GM19240 (cell line): ENCODE results near the gene PSMA7.

ENCODE experiments used
- DNase-seq: peaks from one replicate; pipeline ENCODE4 v3.0.0; 2011; ENCODE audit warnings: low spot score; ENCODE audit not compliant: insufficient read length

PSMA7 gene

DNA sequence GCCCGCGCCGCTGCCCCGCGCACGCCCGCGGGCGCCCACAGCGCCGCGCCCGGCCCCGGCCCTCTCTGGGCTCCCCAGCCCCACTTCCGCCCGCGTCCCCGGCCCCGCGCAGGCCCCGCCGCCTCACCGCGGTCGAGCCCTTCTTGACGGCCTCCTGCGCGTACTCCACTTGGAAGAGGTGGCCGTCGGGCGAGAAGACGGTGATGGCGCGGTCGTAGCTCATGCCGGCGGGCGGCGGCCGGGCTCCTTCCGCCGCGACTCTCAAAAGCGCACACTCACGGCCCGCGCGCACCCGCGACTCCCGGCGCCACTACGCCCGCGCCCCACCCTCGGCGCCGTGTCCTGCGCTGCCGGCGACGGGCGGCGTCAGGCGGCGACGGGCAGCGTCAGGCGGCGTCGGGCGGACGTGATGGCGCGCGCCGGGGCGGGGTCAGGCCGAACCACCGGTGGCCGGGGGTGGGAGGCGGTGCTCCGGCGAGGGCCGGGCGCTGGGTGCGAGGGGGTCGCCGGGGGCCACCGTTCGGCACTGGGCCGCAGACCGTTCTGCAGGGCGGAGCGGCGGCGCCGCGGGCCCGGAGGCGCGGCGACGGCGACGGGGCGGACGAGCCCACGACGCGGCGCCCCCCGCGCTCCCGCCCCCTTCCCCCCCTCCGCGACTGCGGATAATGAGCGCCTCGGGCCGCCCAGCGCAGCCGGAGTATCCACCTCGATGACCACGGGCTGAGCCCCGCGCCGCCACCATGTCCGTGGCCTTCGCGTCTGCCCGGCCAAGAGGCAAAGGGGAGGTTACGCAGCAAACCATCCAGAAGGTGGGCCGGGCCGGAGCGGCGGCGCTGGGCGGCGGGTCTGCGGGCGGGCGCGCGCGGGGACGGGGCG lies at the start of gene PSMA7, which contains the start of gene SS18L1:
PSMA7 (minus strand) TSS at position 314 of the 876 bp plus-strand sequence; CDS start at position 223, 91 bp downstream.
SS18L1 (plus strand) TSS at position 689 of the 876 bp plus-strand sequence; CDS start at position 741, 52 bp downstream.
- DNase-seq, result peak; percentile 95

DNA sequence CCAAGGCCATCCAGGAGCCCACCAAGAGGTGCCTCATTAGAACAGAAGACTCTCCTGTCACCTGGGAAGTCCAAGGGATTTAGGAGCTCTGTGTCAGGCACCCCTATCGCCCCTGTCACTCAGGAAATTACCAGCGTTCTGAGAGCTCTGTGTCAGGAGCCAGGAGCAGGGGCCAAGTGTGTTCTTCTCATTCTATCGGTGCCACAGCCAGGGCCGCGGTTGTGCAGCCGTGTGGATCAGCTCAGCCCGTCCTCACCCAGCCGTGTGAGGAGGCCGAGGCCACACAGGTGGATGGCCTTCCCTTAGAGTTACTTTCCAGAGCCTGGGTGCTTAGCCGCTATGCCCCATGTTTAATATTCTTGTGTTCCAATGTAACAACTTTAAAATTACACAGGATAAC lies 49.4 kb upstream of the PSMA7 start:
- no peak for DNase-seq

DNA sequence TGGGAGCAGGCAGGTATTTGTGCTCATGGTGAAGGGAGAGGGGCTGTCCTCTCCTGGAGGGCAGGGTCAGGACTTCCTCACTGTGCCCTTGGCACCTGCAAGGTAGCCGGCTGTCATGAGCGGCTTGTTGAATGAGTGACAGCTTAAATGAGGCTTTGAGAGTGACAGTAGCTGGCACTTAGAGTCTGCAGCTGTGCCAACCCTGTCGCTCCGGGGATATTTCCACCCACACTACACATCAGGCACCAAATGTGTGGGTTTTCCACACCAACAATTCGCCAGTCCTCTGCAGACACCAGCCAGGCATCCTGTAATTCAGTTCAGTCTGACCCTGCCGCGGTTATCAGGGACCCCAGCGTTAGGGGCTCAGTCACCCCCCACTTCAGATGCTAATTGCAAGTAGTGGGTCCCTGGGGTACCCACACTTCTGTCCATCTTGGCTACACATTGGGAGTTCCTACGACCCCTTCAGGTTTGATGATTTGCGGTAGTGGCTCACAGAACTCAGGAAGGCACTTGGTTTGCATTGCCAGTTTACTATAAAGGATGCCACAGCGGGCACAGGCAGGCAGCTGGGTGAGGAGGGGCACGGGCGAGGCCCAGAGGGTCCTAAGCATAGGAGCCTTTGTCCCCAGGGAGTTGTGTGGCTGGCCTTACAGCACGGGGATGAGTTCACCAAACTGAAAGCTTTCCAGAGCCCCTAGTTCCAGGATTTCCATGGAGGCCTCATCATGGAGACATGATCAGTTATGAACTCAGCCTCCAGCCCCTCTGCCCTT lies 48.8 kb upstream of the PSMA7 start:
- DNase-seq, result no peak

DNA sequence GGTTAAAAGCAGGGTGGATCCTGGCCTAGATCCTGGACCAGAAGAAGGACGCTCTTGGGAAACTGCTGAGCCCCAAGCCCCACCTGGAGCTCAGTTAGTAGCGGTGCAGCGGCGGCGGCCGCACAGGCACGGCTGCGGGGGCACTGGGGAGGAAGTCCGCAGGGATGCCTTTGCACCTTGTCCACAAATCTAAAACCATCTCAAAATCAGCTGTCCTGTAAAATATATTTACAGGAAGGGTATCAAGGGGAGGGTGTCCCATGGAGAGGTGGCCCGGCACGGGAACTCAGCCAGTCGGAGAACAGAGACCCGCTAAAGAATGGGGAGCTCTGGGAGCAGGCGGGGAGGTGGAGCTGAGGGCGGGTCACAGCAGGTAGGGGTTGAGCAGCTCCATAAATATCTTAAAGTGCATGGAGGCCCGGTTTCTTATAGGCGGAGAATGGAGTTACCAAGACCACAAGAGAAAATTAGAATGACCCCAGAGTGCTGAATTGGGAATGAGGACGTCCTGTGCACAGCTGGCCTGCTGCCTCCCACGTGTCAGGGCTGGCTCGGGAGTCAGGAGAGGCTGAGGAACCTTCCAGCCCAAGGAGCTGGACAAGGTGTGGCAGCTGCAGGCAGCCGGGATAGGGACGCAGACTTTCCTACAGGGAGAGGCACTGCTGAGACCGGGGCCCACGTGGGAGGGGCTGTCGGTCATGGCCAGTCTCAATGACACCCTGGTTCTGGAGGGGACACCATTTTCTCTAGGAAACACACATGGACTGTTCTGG lies 47.6 kb upstream of the PSMA7 start:
- DNase-seq, result no peak

DNA sequence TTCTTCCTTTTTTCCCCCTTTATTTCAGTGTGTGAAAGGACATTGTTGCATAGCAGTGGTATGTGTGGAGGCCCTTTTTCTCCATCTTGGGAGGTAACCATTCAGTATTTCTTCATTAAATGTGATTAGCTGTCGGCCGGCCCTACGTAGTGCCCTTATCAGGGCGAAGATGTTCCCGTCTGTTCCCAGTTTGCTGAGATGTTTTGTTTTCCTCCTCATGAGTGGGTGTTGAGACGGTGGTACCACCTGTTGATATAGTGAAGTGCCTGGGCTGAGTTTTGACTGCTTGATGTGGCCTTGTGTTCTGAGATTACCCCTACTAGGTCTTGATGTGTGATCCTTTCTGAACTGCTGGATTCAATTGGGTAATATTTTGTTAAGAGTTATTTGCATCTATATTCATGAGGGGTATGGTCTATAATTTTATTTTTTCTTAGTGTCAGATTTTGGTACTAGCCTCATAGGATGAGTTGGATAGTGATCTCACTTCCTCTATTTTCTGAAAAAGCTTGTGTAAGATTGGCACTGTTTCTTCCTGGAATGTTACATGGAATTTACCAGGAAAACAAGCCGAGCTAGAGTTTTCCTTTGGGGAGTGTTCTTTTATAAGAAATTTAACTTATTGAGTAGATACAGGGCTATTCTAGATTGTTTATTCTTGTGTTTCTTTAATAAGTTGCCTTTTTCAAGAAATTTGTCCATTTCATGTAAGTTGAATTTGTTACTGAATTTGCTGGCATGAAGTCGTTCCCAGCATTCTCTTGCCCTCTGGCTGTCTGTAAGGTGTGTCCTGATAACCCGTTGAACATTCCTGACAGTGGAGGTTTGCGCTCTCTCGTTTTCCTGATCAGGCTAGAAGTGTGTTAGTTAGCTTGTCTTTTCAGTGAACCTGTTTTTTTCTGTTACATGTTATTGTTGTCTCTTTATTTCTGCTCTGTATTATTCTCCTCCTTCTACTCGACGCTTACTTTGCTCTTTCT lies 44.0 kb upstream of the PSMA7 start:
- no peak for DNase-seq

GRCh38 chr20:62186096-62186426 lies 42.9 kb upstream of the PSMA7 start:
- no peak for DNase-seq

DNA sequence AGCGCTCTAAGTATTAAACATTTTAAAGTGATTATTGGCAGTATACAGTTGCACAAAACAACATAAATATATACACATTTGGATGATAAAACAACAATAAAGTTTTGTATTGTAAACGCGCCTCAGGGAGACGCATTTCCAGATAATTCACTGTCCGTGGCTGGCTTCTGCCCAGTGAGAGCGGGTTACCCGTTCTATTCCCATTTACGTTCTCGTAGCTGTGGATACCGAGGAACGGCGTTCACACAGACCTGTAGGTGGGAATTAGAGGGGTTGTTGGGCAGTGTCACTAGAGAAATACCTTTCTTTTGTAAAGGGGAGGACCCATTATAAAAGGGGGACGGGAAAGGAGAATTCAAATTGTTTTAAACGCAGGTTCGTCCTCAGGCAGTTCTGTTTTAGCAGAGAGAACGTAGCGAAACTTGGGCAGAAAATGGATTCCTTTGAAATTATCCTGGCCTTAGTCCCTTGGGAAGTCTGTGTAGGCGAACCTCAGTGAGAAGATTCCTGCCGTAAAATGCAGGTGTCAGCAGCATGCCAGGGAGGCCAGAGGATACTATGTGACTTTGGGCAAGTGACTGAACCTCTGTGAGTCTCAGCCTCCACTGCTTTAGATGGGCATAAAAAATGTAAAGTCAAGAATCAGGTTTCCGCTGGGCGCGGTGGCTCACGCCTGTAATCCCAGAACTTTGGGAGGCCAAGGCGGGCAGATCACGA lies 40.4 kb upstream of the PSMA7 start:
- no peak for DNase-seq

- DNase-seq, result peak; percentile 100
These were observed 39.6 kb upstream of the PSMA7 start, which contains the start of gene MTG2 for GRCh38 chr20:62182469-62183425. TSS of gene MTG2 (plus strand) at chr20:62183028. CDS start at chr20:62193421, 10,393 bp downstream.

DNA sequence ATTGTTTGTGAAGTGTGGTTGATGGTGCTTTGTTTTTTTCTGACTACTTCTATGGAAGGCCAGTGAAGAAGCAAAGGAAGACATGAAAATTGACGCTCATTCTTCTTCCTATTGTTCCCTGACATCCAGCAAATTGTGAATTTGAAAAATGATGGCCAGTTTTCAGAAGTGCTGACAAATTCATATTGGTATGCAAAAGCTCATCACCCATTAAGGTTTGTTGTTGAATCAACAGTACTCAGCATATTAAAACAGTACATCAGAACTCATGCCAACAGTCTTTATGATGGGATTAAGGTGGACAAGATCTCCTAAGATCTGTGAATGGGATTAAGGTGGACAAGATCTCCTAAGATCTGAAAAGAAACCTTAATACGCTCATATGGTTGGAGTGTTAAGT lies 38.6 kb upstream of the PSMA7 start:
- DNase-seq, result no peak

DNA sequence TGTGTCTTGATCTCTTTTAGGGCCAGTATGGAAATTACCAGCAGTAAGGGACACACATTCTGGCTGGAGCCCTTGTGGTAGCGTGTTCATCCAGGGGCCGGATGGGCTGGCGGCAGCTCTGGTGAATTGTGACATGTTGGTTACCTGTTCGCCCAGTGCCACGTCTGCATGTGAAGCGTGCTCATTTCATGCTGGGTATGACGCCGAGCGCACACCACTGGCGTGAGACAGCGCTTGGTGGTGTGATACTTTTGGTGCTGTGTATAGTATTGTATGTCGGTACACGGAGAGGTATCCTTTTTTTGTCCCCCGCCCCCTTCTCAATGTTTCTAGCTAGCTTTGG lies 35.9 kb upstream of the PSMA7 start:
- no peak for DNase-seq

DNA sequence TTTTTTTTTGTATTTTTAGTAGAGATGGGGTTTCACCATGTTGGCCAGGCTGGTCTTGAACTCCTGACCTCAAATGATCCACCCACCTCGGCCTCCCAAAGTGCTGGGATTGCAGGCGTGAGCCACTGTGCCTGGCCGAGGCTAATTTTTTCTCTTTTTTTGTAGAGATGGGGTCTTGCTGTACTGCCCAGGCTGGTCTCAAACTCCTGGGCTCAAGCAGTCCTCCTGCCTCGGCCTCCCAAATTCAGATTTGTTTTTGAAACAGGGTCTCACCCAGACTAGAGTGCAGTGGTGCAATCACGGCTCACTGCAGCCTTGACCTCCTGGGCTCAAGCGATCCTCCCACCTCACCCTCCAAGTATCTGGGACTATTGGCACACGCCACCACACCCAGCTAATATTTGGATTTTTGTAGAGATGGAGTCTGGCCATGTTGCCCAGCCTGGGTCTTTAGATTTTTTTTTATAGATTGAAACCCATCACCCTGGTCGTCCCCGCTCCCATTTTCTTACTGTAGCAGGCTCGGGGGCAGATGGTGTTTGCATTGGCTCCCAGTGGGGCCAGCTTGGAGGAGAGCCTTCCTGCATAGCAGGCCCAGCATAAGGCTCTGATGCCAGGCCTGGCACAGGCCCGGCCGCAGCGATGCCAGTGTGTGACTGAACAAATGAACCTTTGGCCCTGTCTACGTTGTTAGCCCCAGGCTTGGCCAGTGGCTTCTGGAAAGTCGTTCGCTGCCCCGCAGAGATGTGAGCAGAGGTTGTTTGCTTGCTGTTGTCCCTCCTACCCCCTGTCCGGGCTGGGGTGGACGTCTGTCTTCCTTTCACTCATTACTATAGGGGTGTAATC lies 35.3 kb upstream of the PSMA7 start:
- no peak for DNase-seq

- no peak for DNase-seq
These were observed 34.1 kb upstream of the PSMA7 start for GRCh38 chr20:62177307-62177706.

DNA sequence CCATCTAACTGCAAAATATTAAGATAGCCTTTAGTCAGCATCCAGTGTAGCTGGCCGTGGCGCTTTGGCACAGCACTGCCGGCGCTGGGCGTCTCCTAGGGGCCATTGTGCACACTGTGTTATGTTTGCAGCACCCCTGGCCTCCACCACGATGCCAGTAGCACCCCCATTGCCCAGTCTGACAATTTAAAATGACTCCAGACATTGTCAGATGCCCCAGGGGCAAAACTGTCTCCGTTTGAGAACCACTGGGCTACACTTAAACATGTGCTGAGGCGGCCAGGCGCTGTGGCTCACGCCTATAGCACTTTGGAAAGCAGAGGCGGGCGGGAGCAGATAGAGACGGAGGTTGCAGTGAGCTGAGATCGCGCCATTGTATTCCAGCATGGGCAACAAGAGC lies 33.7 kb upstream of the PSMA7 start:
- DNase-seq, result no peak

GRCh38 chr20:62175711-62176110 lies 32.5 kb upstream of the PSMA7 start:
- no peak for DNase-seq

- no peak for DNase-seq
These were observed 31.9 kb upstream of the PSMA7 start for GRCh38 chr20:62174870-62175624.

DNA sequence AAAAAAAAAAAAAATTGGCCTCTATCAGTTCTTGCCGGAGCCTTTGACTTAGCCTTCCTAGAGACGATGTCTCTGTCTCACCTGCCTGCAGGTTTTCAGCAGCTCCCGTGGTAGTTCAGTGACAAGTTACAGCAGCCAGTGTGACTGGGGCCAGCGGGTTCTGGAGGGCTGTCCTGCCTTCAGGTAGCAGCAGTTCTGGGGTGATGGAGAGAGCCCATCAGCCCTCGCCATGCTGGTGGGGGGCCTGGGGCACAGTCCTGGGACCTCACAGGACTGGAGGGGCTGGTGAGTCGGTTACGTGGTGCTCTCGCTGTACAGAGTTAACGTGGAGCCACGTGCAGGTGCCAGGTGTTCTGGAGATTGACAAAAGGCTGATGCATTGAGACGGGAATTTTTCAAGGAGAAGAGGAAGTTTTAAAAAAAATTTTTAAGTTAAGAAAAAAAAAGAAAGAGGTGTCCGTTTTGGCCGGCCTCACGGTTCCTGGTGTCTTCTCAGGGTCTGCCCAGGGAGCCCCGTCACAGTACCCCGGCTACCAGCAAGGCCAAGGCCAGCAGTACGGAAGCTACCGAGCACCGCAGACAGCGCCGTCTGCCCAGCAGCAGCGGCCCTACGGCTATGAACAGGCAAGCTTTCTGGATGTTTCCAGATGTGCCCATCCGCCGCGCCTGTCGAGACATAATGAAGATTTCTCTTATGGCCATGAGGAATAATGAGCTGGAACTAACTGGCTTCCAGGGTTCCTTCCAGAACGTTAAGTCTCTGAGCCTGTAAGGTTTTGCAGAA lies 31.0 kb upstream of the PSMA7 start:
- no peak for DNase-seq
